NCI-H1092 treated with DMSO at 0.1 percent for 48 hours (cell line): ENCODE measurements around the gene KRTAP5-3.
"Not testable (repeated sequence)": the region's sequence is repeated elsewhere in the genome, so short reads cannot be mapped to it uniquely, and the experiment has no call there.

Experiments
- DNase-seq: peaks from one replicate; lab custom pipeline; 2025; lab: John Stamatoyannopoulos, UW

Gene KRTAP5-3

GRCh38 chr11:1619449-1619848 is 11.2 kb upstream of the KRTAP5-3 start:
- no peak for DNase-seq

DNA sequence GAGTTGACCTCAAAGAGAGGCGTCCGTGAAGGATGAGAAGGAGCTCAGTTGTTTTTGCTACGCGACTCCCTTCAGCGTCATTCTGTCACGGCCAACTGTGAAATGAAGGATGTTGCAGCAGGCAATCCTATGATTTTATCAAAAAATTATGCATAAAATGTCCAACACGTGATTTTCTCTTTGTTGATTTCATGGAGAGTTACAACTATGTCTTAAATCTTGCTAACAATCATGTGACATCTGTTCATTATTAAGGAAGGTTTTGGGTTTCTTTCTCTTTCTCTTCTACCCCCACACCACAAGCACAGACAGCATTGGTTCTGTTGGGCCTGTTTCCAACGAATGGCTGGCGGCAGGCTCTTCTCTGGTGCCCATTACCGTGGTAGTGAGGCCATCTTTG is 10.0 kb upstream of the KRTAP5-3 start:
- no peak for DNase-seq

- not testable (repeated sequence) for DNase-seq
These were observed 362 bp downstream of the KRTAP5-3 start for GRCh38 chr11:1607901-1608300.

DNA sequence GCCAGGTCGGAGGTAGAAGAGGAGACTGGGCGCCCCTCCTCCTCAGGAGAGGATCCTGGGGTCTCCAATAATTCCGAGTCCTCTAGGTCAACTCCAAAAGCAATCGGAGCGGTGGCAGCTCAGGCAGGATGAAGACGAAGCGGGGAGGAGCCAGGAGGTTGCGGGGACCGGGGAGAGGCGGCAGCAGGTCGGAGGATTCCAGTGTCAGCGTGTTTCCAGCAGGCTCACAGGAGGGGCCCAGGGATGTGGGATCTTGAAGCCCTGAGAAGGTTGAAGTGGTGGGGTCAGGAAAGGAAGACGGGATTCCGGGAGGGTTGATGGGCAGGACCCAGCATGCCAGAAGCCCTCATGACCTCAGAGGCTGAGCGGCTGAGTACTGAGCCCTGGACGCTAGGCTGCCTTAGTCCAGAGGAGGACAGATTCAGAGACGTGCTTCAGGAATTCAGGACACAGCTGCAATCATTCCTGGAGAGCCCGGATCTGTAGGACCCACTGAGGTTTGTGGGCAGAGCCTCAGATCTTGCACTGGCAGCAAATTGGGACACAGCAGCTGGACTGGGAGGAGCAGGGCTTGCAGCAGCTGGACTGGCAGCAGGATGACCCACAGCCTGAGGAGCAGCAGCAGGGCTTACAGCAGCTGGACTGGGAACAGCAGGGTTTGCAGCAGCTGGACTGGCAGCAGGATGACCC is 962 bp downstream of the KRTAP5-3 start:
- not testable (repeated sequence) for DNase-seq

DNA sequence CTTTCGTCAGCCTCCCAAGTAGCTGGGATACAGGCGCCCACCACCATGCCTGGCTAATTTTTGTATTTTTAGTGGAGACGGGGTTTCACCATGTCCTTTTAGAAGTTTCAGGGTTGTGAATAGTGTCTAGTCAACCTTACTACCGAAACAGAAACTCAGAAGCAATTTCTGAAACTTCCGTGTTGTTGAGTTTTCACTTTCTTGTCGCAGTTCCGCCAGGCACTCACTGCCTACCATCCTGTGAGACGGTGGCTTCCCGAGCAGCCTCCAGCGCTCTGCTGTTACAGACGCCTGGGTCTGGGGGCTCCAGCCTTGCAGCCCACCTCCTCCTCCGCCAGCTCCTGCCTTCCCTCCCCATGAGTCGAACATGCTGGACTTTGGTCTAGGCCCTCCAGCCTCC is 2.3 kb downstream of the KRTAP5-3 start:
- DNase-seq, result not testable (repeated sequence)

- DNase-seq, result no peak
These were observed 3.6 kb downstream of the KRTAP5-3 start for GRCh38 chr11:1604711-1605110.

GRCh38 chr11:1604181-1604580 is 4.1 kb downstream of the KRTAP5-3 start:
- DNase-seq, result no peak

DNA sequence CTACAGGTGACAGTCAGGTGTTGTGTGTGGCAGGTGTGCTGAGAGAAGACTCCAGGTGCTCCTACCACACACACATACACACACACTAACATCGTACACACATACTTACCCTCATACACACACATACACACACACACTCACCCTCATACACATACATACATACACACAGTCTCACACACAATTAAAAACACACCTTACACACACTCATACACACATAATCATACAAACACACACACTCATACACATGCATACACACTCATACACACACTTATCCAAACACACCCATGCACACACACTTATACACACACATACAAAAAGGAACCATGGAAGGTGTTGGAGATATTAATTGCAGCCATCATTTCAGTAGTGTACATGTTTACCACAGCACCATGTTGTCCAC is 4.6 kb downstream of the KRTAP5-3 start:
- DNase-seq, result no peak

GRCh38 chr11:1601663-1602062 is 6.6 kb downstream of the KRTAP5-3 start:
- DNase-seq, result not testable (repeated sequence)

- no peak for DNase-seq
These were observed 7.6 kb downstream of the KRTAP5-3 start for GRCh38 chr11:1600626-1601025.

GRCh38 chr11:1598816-1599215 is 9.4 kb downstream of the KRTAP5-3 start:
- no peak for DNase-seq

- not testable (repeated sequence) for DNase-seq
These were observed 9.9 kb downstream of the KRTAP5-3 start for GRCh38 chr11:1598406-1598805.

GRCh38 chr11:1597994-1598380 is 10.3 kb downstream of the KRTAP5-3 start, which contains the start of gene KRTAP5-2:
KRTAP5-2 (minus strand) TSS chr11:1598294; CDS start chr11:1598250, 44 bp downstream.
- no peak for DNase-seq

DNA sequence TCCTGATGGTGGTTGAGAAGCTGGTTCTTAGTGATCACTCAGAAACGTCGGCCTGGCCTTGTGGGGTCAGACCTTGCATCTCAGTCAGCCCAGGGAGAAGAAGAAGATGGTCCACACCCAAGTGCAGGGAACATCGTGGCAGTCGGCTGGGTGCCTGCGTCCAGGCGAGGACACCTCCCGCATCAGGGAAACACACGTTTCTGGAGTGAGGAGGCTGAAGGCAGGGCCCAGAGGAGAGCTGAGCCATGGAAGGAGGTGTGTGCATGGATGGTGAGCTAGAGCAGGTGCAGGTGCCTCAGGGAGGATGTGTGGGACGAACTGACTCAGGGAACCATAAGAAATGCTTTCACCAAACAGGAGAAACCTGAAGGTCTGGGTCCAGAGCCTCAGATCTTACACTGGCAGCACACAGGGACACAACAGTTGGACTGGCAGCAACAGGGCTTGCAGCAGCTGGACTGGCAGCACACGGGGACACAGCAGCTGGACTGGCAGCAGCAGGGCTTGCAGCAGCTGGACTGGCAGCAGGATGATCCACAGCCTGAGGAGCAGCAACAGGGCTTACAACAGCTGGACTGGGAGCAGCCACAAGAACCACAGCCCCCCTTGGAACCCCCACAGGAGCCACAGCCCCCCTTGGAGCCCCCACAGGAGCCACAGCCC is 10.8 kb downstream of the KRTAP5-3 start:
- DNase-seq, result no peak

- not testable (repeated sequence) for DNase-seq
These were observed 11.6 kb downstream of the KRTAP5-3 start for GRCh38 chr11:1596576-1597121.

GRCh38 chr11:1595994-1596575 is 12.2 kb downstream of the KRTAP5-3 start:
- not testable (repeated sequence) for DNase-seq

DNA sequence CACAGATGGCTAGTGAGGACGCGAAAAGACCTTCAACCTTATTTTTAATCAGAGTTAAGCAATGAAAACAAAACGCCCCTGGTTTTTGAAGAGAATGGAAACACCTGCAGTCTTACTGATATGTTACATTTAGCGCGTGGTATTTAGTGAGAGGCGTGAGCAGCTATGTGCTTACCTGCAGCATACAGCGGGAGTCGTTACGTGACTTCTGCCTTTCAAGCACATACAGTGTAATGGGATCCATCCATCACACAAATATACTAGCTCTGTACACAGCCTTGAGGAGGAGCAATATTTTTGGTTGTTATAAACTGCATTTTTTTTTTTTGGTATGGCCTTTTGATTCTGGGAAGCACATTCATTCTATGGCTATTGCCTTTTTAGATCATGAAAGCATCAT is 15.6 kb downstream of the KRTAP5-3 start:
- no peak for DNase-seq

GRCh38 chr11:1589996-1590395 is 18.3 kb downstream of the KRTAP5-3 start:
- DNase-seq, result no peak

DNA sequence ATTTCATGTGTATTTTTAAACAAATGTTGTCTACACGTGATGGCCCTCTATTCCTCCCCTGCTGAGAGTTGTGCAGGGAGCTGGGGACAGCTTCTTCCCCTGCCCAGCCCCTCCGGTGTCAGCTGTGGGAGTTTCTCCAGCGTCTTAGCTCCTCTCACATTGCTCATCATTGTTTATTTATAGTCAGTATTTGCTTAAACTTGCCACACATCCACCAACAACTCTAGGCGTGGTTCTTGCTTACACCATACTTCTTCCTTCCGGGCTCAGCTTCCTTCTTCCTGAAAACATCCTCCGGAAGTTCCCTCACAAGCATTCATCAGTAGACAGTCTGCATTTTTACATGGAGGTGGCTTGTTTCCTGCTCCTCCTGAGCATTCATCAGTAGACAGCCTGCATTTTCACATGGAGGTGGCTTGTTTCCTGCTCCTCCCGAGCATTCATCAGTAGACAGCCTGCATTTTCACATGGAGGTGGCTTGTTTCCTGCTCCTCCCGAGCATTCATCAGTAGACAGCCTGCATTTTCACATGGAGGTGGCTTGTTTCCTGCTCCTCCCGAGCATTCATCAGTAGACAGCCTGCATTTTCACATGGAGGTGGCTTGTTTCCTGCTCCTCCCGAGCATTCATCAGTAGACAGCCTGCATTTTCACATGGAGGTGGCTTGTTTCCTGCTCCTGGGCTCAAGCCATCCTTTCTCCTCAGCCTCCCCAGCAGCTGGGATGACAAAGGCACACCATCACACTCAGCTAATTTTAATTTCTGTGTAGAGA is 18.9 kb downstream of the KRTAP5-3 start:
- not testable (repeated sequence) for DNase-seq

- DNase-seq, result no peak
These were observed 21.6 kb downstream of the KRTAP5-3 start for GRCh38 chr11:1586699-1587098.

DNA sequence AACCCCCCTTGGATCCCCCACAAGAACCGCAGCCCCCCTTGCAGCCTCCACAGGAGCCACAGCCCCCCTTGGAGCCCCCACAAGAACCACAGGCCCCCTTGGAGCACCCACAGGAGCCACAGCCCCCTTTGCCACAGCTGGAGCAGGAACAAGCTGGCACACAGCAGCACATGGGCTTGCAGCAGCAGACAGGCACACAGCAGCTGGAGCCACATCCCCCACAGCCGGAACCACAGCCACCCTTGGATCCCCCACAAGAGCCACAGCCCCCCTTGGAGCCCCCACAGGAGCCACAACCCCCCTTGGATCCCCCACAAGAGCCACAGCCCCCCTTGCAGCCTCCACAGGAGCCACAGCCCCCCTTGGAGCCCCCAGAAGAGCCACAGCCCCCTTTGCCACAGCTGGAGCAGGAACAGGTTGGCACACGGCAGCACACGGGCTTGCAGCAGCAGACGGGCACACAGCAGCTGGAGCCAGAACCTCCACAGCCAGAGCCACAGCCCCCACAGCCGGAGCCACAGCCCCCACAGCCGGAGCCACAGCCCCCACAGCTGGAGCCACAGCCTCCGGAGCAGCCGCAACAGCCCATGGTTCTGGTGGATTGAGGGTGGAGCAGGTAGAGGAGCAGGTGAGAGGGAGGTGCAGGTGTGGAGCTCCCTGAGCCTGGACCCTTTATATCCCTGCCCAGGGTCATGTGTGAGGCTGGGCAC is 23.4 kb downstream of the KRTAP5-3 start, which contains the start of gene KRTAP5-1:
Gene KRTAP5-1, minus strand, starts transcription at position 623 of the 710 bp plus-strand sequence. Its CDS starts 34 bp downstream, at position 589.
- not testable (repeated sequence) for DNase-seq
